HG02885 (cell line): ENCODE data around the gene OR9Q2.
"Not testable (repeated sequence)": the region's sequence is repeated elsewhere in the genome, so short reads cannot be mapped to it uniquely, and the experiment has no call there.

ENCODE experiments used
- ATAC-seq: cut with Tn5 transposase; IDR thresholded peaks from one replicate; pipeline ENCODE4 v1.9.1; 2021; ENCODE audit warnings: mild to moderate bottlenecking; ENCODE audit not compliant: unreplicated experiment, poor library complexity

OR9Q2 gene

DNA sequence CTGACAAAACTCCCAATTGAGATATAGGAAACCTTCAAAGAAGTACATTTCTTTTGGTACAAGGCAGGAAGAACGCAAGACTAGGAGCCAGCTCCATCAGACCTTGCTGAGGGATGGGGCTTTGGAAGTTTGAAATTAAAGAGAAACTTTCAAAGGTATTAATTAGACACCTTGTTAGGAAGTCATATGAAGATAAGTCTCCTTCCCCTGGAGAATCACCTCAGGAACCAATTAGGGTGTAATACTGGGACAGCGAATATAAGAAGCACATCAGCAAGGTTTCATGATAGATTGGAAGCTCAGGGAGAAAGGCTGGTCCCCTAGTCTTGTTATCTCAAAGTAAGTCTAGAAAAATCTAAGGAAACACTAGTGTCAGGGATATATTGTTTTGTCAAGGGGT lies at the start of gene OR9Q2:
TSS of gene OR9Q2 (plus strand) at position 301 of the 400 bp plus-strand sequence. CDS start 1,421 bp downstream, outside the sequence.
- ATAC-seq: no peak

DNA sequence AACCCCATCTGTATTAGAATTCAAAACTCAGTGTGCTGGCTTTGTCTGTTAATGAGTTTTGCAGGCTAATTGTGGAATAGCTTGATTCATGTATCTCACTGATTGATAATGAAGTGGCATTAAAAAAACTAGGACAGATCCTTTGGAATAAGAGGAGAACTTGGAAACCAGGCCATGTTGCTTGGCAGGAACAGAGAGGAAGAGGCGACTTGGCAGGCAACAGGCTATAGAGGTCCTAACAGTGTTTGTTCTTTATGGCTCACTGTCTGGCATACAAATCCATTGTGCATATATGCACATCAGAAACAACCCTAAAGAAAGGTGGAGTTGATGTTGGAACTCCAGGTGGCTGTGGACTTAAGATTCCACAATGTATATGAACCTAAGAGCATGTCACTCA lies 46.1 kb upstream of the OR9Q2 start:
- no peak for ATAC-seq

DNA sequence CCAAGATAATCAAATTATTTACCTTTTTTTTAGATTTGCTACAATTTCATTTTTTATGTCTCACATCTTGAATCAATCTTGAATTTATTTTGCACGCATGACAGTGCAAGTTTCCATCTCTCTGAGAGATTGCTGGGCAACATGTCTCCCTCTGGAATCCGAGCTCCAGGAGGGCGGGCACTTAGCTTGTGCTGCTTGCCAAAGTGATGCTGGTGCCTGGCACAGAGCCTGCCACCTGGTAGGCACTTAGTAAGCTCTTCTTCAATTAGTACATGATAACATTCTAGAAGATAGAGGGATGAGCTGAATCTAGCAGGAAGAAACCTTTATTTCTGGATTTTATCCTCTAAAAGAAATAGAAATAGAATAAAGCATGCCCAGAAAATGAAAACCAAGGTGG lies 36.1 kb upstream of the OR9Q2 start:
- no peak for ATAC-seq

DNA sequence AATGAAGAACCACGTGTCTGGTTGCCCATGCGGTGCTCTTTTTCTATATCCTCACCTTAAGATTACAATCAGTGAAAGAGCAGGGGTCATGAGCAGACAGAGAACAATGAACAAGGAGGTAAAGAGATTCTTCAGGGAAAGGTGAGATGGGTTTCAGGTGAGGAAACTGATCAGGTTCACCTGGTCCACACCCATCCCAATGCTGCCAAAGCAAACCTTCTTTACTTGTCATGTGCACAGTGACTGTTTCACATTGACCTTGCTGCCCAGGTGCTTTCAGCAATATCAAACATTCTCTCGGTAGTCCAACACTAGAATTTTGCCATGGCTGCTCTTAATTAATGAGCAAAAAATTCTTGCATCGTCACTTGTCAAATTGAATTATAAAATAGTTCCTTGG lies 24.5 kb upstream of the OR9Q2 start:
- ATAC-seq: no peak

DNA sequence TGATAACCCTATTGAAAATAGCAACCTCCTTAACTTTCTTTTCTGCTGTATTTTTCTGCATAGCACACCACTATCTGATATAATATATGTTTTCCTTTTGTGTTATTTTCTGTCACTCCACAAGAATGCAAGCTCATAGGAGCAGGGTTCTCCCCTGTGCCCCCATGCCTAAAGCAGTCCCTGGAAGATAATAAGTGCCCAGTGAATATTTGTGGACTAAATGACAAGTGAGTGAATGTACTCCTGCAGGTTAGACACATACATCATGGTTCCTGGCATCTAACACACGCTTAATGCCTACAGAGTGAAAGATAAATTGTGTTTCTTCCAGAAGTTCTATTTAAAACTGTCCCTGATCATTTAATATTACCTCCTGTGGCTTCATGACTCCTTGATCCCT lies 23.9 kb upstream of the OR9Q2 start:
- ATAC-seq: no peak

- no peak for ATAC-seq
Observed at GRCh38 chr11:58165504-58166106, 23.3 kb upstream of the OR9Q2 start.

DNA sequence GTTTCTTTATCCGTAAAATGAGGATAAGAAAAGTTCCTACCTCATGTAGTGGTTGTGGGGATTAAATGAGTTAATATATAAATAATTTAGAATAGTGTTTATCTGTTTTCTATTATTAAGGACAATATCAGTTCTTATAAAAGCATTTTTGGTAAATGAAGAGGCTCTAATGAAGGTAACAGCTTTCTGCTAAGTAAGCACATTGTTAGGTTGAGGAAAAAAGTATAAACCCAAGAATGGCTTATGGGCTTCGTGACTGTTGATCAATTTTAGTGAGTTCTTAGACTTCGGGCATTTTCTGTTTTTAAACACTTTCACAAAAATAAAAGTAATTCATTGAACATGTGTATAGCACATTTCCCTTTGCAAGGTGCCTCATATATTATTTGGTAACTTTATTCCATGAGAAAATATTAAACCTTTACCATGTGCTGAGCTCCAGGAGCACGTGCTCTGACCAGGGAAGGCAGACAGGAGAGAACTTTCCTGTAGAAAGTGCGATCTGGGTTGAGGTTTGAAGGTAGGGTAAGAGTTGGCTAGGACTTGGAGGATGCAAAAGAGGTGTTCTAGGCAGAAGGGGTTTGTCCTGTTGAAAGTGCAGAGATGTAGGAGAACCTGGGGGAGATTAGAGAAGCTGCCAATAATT lies 11.3 kb upstream of the OR9Q2 start:
- ATAC-seq: no peak

- ATAC-seq: no peak
Observed at GRCh38 chr11:58178444-58178843, 10.4 kb upstream of the OR9Q2 start.

- ATAC-seq: no peak
Observed at GRCh38 chr11:58179648-58180047, 9.2 kb upstream of the OR9Q2 start.

DNA sequence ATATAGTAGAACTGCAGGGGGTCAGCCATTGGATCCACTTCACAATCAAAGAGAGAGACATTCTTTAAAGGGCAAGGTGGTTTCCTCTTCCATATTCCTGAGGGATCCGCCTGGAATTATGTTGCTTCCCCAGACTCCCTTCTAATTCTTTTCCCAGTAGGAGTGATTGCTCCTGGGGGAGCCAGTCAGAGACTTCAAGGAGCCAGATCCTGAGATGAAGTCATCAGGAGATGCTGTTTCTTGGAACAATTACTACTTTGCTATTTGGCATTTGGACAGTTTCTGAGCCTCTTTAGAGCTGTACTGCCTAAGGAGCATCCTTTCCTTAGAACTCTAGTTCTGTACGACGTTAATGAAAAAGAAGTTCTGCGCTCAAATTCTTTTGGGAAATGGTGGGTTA lies 1.9 kb upstream of the OR9Q2 start:
- ATAC-seq: no peak

GRCh38 chr11:58192229-58192628 lies 3.4 kb downstream of the OR9Q2 start:
- ATAC-seq: no peak

DNA sequence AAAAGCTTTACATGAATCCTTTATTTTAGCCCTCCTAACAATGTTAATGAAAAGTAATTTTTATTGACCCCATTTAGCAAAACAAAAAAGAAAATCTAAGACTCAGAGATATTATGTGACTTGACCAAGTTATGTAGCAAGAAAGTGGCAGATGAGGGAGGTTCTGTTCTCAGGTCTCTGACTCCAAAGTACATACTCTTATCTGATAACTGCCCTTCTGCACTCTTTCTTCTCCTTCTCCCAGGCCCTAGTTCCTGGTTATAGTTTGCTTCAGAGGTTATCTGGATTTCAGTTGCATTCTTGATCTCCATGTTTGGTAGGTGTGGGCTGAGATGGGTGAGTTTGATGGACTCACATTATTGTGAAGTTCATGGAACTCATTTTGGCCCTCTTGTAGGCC lies 4.5 kb downstream of the OR9Q2 start:
- ATAC-seq: no peak

DNA sequence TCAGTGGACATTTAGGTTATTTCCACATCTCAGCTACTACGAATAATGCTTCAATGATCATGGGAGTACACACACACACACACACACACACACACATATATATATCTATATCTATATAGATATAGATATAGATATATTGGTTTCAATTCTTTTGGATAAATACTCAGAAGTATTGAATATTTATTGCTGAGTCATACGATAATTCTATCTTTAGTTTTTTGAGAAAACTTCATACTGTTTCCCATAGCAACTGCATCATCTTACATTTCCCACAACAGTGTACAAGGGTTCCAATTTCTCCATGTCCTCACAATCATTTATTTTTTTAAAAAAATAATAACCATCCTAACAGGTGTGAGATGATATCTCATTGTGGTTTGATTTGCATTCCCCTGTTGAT lies 7.1 kb downstream of the OR9Q2 start:
- no peak for ATAC-seq

DNA sequence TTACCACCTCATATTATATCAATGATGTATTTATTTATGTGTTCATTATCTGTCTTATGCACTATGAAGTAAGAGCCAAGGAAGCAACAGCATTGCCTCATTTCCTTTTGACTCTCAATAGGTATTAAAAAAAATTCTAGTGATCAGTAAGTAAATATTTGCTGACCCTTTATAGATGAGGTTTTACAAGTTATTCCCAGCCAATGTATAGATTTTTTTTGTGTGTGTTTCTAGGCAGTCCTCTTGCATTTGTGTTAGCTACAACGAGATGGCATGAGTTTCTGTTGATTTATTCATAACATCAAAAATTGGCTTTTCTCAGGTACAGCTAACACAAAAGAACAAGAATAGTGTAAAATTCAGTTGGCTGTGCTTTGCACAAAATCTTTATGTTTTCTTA lies 10.4 kb downstream of the OR9Q2 start:
- ATAC-seq: no peak

DNA sequence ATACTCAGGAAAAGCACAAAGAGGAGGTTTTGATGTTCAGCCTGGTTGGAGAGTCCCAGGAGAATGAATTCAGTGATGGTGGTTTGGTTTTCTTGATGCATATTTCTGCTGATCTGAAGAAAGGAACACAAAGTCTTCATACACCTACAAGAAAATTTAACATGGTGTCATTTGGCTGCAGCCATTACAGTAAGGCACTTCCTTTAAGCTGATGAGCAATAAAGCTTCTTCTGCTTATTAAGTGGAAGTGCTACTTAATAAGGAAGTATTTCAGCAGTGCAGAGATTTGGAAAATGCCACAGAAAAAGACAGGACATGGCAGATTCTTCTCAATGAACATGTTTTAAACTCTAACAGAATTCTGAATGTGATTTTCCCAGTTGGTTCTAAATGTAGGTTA lies 15.2 kb downstream of the OR9Q2 start, which contains the start of gene OR1S2:
TSS of gene OR1S2 (minus strand) at position 101 of the 400 bp plus-strand sequence. CDS start at position 101, 0 bp downstream.
- ATAC-seq: no peak

DNA sequence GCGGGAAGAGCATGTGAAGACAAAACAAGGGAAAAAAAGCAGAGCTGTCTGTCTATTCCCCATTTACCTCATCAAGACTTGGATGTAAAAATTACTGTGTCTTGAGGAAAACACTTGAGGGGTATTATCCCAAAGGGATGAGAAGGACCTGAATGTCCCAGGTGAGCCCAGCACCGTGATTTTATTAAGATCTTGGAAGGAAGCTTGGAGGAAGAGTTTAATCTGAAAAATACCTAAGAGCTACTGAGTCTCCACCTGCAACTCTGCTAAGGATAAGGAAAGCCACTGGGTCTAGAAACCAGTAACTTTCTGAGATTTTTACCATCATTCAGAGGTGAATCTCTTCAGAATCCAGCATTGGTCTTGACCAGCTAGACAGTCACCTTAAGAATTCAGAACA lies 23.6 kb downstream of the OR9Q2 start, which contains the start of gene OR1S1:
TSS of gene OR1S1 (plus strand) at position 301 of the 400 bp plus-strand sequence.
- ATAC-seq: not testable (repeated sequence)

DNA sequence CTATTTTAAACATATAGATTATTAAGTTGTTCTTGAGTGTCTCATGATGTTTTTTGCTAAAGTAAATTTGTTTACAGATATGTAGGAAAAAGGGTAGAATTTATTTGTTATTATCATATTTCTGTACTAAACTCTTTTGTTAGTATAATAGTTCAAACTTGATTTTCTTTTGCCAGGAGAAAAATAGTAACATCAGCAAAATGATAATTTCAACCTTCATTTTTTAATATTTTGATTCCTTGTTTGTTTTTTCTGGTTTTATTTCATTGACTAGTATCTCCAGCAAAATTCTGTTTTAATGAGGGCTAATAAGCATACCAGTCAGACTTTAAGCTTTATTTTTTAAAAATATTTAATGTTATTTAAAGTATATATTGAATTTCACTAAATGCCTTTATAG lies 27.6 kb downstream of the OR9Q2 start:
- no peak for ATAC-seq

DNA sequence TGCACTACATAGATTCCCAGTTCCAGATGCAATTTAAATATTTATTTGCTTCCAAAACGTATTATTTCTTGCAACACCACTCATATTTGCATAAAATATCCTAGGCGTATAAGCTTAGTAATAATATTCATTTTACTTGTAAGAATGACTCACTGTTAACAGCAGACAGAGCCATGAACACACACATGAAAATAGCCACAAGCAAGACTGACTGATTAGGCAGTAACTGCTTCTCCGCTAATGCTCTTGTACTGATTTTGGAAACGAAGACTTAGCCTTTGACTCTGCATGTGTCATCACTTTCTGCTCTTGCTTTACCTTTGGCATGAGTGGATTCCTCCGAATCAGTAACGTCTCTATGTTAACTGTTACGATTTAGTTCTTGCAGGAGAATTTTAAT lies 33.9 kb downstream of the OR9Q2 start:
- ATAC-seq: no peak

- no peak for ATAC-seq
Observed at GRCh38 chr11:58227956-58228615, 39.2 kb downstream of the OR9Q2 start.
